GM04503 (cell line): ENCODE results near the gene ARRDC3.

Experiments used
- DNase-seq: peaks from one replicate; pipeline ENCODE4 v3.0.0-alpha.2; 2012; ENCODE audit warnings: low read depth

ARRDC3 gene

DNA sequence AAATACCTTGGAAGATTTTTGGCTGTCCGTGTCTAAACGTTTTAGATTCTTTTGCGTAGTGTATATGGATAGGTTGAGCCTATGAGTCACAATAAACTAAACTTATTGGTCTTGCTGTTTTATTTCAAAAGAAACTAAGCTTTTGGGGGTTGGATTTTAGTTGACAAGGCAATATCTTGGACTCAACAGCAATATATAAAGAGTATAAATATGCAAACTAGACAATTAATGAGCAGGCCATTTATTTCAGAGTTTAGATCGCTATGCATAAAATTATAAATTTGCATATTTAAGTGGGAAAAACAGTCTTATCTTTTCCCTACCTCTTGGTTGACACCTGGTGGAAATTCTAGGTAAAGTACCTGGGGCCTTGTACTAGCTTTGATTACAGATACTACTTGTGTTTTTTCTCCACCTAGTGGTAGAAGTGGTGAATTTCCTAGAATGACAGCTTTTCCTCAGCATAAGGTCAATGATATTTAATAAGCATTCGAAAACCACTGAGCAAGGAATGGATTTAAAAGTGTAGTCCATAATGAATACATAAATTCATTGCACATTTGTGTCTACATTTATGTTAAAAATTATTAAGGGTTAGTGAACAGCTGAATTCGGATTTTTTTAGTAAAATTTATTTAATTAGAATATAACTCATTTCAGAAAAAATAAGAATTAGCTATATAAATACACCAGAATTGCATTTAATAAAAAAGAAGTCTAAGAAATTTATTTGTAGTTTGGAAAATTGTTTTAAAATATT is 1.7 kb upstream of the ARRDC3 start:
- DNase-seq: peak; percentile 55

DNA sequence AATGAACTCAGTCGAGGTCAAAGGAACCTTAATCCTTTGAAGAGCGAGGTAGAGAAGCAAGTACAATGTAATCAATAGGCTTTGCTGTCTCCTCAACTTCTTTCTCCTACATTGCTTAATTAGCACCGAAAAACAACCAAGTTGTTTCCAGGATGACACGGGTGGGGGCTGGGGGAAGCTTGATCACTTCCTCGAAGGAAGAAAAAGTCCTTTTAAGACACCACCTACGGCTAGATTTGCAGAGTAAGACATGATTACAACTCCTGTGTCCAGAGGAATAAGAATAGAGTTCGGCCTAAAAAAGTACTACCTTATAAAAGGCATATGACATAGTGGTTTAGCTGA is 811 bp upstream of the ARRDC3 start:
- no peak for DNase-seq

DNA sequence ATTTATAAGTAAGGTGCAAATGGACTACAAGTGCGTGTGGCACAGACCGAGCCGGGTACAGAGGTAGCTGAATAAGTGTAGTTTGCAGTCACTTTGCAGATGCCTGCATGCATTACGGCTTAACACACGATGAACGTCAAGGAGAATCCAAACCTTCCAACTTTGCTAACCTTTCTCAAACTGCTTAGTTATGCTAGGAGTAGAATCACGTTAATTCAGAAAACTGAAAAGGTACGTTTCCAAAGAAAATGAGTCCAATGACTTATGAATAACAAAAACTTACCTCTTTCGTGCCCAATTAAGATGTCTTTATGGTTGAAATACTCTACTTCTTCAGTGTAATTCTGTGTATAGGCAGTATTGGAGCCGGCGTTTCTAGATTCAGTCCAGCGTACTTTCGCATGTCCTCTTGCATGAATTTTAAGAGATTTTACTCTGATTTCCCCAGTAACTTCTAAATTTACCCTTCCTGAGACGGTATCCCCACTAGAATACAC is 539 bp downstream of the ARRDC3 start:
- no peak for DNase-seq

DNA sequence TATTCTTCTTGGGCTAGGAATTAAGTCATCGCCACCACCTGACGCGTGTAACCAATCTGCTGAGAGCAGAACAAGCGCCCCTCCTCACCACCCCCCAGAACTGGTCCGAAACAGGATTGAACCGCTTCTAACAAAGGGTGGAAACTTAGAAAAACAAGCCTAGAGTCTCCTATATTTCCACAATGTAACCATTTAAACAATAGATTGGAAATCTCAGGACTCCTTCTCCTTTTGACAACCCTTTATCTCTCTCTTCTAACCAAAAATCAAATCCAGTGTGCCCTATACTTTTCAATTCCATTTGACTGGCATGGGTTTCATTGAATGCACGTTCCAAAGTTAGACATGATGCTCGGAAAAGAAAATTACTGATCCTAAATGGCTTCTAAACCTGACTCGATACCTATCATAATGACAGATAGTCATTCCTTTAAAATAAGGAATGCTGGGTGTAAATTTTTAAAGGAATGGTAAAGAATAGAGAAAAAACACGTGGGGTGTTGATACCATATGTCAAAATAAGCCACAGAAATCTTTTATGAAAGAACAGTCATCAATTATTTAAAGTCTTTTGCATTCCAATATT is 1.2 kb downstream of the ARRDC3 start:
- DNase-seq: peak; percentile 55

DNA sequence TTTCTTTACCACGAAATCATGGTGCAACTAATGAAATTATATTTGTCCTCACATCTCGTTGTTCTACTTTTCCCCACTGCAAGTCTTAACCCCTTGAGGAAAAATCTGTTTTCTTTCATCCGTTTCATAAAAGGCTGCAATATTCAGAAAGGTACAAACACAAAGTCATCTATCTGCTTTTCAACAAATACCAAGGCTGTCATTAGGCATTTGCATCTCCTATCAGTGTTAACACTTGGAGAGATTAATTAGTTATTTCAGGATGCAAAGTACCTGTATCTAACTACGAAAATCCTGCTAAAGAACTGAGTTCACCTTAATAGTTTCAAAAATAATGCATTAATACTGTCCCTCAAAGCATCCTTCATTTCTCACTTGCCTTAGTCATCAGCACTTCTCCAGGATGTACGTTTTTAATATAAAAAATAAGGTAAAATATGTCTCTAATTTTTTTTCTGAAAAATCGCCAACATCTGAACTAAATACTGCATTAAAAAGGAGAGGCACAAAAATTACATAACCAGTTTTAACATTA is 1.8 kb downstream of the ARRDC3 start:
- no peak for DNase-seq

DNA sequence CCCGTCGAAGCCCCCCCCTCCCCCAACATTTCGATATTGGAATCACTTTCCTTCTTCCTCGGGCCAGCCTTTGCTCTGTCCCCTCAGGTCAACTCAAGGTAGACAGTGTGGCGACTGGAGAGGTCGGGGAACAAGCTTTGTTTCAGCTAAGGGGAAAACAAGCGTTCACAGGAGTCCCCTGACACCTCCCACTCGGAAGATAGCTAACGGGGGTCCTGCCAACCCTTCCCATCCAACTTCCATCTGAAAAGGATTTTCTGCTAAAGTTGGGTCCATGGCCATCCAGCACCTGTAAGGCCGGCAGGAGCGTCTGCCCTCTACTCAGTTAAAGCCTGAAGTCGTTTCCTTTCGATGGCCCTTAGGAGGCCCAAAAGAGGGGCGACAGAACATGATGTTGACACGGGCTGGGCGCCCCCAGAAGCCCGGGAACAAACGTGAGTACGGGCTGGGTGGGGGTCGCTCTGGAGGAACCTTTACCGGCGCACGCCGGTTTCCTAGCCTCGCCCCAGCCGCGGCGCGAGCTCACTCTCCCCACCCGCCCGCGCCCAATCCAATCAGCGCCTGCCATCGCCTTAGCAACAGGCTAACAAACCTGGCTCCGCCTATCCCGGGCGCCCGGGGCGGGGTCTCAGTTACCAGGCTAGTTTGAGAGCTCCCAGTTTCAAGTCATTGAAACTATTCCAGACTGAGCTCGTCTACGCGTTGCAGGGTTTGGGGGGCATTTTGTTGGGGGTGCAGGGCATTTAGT is 2.5 kb downstream of the ARRDC3 start:
- peak; percentile 72 for DNase-seq

DNA sequence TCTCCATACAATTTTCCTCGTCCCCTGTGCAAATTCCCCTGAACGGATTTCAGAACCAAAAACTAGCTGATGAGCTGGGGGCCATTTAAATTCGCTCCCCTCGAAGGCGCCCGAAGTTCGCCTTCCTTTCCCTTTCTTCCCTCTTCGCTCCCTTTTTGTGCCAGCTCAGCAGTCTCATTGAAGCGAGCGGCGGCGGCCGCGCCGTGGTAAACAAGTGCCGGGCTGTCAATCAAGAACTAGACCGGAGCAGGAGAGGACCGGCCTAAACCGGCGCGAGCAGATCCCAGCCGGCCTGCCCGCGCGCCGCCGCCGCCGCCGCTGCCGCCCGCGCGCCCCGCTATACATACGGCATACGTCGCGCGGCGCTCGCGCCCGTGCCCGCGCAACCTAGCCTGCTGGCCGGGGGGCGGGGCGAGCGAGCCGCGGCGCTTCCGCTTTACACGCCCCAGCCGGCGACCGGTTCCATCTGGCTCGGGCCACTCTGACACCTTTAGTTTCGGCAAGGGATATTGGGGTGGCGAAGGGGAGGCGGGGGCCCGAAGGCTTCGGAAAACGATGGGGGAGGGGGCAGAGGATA is 3.1 kb downstream of the ARRDC3 start:
- DNase-seq: peak; percentile 46

DNA sequence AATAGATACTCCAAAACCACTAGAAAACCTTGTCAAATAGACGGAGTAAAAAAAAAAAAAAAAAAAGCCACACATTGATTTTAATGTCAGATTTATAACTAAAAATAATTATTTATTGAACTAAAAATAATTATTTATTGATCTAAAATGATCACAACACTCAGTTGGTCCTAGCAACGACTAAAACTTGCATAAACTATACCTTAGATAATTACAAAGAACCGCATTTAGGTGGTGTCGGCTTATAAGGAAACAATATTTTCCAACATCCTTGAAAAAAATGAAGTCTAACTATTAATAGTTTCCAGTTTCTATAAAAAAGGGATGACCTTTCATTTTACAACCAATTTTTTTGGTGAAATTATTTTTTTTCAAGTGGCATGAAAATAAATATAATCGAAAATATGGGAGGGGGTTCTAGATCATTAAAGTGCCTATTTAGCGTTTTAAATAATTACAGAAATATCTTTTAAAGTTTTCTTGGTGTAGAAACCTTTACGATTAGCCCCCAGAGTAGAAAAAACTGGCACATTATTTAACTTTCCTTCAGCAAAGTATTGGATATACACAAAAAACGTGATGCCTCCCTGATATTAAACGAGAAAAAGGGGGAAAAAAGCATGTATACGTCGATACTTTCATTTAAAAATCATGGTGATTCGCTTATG is 3.7 kb downstream of the ARRDC3 start:
- DNase-seq: no peak

DNA sequence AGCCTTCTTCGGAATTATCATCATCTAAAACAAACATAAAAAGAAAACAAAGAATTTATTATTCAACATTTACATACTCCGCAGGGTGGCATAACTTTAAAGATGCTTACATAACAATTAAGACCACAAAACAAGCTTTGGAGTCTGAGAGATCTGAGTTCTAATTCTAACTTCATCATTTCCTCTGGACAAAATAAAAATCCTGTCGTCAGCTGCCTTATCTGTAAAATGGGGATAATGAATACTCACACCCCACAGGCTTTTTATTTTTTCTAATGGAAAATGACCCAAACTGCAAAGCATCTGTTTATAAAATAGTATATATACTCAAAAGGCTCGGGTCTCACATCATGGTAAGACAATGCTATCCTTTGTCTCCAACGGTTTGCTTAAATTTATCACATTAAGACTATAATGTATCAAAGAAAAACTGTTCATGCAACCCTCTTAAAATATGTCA is 4.3 kb downstream of the ARRDC3 start:
- DNase-seq: no peak

DNA sequence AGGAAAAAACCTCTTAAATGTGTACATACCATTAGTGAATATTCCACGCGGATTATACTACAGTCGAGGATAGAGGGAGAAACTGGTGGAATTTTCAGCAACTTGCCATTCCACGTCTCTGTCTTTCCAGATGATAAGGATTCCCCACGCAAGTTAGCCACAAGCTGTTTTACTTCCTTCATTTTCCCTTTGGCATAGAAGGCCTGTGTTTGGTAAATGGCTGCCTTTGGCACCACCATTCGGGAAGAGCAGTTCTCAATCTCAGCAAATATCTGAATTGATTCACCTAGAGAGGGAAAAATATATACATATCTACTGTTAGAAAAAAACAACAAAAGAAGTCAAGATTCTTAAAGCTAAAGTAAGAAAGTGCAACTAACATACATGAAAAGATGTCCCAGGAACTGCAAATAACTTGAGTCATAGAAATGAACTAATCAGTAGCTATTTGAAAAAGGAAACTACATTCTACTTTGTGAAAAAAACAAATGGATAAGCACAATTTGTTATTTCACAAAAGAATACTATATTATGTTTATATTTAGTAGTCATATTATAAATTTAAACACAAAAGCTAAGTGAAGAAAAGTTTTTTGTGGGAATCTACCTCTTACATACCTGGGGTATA is 8.1 kb downstream of the ARRDC3 start:
- DNase-seq: no peak

DNA sequence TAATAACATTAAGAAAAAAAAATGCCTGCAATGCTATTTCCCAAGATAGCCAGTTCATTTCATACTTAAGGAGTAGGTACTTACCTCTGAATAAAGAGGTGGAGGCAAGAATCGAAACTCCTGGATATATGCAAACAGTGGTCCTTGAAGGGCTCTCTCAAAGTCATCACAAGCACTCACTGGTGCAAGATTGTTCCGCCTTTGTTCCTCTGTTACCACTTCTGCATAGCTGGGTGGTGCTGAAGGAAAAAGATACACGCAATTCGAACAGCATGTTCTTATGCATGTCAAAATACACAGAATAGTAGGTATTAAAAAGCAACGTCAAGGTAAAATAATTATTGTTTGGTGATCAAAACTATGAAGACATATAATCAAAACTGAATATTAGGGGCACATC is 9.5 kb downstream of the ARRDC3 start:
- DNase-seq: no peak

DNA sequence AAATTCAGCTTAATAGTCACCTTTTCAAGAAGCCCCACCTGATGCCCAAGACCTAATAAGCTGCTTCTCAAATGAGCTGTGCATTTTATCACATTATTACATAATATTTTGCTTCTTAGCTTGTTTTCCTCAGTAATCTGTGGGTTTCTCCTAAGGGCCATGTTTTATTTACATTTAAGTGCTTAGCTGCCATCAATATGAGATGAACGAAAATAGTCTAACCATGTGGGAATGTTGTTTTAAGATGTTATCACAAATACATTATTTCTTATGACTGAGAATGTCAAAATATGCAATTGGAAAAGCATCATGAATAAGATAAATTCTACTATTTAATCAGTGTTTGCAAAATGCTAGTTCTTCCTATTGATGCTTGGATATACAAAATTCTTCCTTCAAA is 10.1 kb downstream of the ARRDC3 start:
- no peak for DNase-seq

DNA sequence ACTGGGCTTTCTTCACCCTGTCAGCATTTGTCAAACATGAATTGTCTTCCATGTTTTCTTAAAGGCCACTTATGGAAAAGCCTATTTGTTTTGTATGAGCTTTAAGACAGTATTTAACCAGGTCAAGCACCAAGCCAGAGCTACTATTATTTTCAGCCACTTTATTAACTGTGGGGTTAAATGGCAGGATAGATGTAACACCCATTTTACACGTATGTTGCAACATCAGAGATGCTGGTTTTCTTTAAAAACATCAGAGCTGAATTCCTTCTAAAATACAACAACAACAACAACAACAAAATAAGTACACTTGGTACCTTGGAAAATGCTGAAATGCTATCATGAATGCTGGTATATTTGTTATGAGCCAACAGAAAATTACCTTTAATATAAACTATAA is 13.6 kb downstream of the ARRDC3 start:
- no peak for DNase-seq

DNA sequence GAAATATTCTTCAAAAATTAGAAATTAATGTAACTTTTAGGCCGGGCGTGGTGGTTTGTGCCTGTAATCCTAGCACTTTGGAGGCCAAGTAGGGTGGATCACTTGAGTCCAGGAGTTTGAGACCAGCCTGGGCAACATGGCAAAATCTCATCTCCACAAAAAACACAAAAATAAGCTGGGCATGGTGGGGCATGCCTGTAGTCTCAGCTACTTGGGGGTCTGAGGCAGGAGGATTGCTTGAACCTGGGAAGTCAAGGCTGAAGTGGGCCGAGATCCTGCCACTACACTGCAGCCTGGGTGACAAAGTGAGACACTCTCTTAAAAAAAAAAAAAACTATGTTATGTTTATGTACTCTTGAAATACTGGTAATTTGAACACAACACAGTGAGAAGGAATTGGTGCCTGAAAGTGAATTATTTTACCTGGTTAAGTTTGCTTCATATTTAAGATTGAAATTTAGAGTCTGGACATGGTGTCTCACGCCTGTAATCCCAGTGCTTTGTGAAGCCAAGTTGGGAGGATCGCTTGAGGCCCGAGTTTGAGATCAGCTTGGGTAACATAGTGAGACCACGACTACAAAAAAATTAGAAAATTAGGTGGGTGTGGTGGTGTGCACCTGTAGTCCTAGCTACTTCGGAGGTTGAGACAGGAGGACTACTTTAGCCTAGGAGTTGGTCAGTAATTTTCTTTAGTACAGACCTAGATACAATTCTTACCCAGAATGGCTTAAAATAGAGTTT is 15.0 kb downstream of the ARRDC3 start:
- no peak for DNase-seq

DNA sequence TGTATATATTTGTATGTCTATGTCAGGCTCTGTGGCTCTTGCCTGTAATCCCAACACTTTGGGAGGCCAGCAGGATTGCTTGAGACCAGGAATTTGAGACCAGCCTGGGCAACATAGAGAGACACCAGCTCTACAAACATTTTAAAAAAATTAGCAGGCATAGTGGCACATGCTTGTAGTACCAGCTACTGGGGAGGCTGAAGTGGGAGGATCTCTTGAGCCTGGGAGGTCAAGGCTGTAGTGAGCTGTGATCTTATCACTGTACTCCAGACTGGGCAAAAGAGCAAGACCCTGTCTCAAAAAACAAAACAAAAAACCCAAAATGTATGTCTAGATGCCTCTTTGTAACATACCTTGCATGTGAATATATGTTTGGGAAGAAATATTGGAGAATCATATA is 15.8 kb downstream of the ARRDC3 start:
- no peak for DNase-seq

DNA sequence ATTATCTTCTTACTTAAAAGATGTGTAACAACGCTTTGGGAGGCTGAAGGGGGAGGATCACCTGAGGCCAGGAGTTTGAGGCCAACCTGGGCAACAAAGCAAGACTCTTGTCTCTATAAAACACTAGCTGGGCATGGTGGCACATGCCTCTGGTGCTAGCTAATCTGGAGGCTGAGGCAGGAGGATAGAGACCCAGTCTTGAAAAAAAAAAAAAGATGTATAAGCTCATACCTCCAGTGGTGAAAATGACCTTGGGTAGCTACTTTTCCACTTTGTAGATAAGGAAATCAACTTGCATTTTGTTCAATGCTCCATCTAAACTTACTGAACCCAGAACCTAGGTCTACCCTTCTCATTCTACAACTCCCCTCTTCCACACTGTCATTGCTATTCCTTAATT is 16.6 kb downstream of the ARRDC3 start:
- no peak for DNase-seq

DNA sequence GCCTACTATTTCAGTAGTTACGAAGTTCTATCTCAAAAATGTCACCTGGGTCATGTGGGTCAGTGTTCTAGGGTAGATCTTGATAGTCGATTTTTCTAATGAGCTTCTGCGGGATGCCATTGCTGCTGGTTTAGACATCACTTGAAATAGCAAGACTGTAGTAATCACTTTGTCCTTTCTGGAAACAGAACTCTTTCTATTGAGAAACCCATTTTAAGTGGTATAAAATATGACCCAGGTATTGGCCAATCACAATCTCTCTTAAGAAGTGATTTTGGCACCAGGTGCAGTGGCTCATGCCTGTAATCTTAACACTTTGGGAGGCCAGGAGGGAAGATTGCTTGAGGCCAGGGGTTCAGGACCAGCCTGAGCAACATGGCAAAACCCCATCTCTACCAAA is 17.6 kb downstream of the ARRDC3 start:
- DNase-seq: no peak

DNA sequence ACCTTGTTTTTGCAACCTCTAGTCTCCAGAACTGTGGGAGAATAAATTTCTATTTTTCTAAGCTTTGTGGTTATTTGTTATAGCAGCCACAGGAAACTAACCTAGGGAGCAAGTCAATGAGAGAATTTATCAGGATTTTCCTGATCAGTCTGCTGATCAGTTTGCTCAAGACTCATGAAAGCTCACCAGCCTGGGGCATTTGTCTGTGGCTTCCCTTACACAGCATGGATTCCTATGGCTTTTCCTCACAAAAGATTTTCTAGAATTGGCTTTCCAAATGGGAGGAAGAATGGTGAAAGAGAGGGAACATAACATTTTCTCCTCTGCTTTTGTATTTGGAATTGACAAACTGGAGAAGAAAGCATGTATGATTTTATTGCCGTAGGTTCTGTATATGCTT is 20.2 kb downstream of the ARRDC3 start:
- no peak for DNase-seq

DNA sequence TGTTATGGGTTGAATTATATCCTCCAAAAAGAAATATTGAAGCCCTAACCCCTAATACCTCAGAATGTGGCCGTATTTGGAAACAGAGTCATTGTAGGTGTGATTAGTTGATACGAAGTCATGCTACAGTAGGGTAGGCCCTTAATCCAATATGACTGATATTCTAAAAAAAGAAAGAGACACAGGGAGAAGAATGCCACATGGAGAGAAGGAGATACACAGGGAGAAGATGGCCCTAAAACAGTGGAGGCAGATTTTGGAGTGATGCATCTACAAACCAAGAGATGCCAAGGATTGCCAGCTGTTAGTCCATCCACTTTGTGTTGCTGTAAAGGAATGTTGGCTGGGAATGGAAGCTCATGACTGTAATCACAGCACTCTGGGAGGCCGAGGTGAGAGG is 21.3 kb downstream of the ARRDC3 start:
- DNase-seq: no peak

DNA sequence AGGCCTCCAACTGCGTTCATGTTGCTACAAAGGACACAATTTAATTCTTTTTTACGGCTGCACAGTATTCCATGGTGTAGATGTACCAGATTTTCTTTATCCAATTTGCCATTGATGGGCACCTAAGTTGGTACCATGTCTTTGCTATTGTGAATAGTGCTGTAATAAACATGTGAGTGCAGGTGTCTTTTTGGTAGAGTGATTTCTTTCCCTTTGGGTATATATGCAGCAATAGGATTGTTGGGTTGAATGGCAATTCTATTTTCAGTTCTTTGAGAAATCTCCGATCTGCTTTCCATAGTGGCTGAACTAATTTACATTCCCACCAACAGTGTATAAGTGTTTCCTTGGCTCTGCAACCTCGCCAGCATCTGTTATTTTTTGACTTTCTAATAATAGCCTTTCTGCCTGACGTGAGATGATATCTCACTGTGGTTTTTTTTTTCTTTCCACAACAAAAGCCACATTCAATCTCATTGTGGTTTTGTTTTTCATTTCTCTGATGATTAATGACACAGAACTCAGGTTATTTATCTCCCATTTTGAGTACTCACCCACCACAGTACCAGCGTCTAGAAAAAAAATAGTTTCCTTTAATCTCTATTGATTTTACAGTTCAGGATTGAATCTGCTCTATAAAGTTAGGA is 21.9 kb downstream of the ARRDC3 start:
- no peak for DNase-seq
